GM12801 (cell line): ENCODE measurements around the gene SIRPA.

Experiments used
- CTCF ChIP-seq: IDR thresholded peaks from one replicate; pipeline ENCODE4 v1.5.1; 2011; ENCODE audit warnings: control low read depth; ENCODE audit not compliant: insufficient read length; ENCODE audit errors: extremely low read depth

The SIRPA gene

DNA sequence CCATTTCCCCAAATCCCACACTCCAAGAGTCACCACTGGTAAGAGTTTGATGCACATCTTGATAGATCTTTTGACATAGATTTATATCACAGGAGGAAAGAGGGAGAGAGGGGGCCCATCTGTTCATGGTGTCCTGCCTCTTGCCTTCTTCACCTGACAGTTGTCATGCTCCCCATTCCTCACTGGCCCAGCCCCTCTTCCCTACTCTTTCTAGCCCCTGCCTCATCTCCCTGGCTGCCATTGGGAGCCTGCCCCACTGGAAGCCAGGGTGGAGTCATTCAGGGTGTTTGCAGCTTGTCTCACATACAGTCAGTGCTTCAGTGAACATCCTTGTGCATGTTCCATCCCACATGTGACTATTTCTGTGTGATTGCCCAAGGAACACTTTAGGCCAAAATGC is 27.6 kb downstream of the SIRPA start:
- no peak for TF ChIP-seq CTCF

DNA sequence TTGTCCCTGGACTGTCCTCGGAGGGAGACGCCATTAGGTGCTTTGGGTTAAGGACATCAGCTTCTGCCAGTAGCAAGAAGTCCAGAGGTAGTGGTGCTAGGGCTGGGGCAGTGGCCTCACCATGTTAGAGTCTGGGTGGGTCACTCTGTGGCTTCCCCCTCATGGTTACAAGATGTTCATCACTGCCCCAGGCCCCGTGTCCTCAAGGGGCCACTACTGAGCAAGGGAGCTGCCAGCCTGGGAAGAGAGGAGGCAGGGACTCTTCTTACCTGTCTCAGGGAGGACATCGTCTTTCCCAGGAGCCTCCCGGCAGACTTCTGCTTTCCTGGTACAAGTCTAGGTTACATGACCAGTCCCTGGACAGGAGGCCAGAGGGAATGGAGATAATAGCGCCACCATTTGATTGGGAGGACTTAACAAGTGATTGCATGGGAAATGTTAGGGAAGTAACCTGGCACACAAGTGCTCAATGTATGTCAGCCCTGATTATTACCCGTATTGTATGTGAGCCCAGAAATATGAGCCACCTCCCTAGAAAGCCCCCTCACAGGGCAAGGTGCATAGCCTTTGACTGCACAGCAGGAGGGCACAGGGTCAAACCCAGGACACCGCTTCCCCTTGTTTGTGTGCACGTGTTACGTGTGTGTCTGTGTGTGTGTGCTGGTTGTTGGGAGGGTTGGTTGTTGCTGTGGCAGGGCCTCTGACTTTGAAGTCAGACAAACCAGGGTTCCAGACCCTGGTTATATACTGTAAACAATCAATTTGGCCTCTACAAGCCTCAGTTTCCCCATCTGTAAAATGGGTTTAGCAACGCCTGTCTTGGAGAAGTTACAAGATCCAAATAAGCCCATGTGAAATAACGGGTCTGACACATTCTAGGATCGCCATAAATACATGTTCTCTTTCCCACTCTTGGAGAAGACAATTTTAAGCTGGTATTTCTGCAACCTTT is 30.0 kb downstream of the SIRPA start:
- TF ChIP-seq CTCF = no peak

- TF ChIP-seq CTCF = no peak
Observed at GRCh38 chr20:1926237-1926636, 31.0 kb downstream of the SIRPA start.

DNA sequence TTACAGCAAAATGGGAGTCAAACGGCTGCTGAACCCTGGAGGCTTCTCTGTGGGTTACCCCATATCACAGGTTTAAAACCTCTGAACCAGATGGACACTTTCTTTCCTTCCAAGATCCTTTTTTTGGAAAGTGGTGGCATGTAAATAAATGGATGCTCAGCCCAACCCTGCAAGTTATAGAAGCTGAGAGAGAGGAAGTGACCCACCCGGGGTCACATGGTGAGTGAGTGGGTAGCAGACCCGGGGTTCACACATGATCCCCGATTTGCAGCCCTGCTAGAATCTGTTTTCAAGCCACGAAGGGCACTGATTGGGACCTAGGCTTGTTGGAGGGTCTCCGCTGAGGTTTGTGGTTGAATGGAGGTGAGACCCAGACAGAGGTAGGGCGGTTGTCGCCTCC is 32.0 kb downstream of the SIRPA start:
- no peak for TF ChIP-seq CTCF

DNA sequence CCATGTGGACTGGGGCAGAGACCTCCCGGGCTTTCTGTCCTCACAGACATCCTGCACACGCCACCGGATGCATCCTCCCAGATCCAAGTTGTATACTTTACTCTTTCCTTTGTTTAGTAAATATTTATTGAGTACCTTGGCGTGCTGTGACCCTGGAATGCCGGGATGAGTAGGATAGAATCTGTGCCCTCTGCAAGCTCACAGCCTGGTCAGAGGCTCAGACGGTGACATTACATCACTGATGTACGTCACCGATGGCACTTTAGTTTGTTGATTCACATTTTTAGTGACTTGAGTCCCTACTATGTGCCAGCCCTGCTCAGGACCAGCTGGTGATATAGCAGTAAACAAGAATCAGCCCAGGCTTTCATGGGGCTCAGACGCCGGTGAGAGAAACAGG is 32.9 kb downstream of the SIRPA start:
- no peak for TF ChIP-seq CTCF

- no peak for TF ChIP-seq CTCF
Observed at GRCh38 chr20:1928782-1929181, 33.6 kb downstream of the SIRPA start.

DNA sequence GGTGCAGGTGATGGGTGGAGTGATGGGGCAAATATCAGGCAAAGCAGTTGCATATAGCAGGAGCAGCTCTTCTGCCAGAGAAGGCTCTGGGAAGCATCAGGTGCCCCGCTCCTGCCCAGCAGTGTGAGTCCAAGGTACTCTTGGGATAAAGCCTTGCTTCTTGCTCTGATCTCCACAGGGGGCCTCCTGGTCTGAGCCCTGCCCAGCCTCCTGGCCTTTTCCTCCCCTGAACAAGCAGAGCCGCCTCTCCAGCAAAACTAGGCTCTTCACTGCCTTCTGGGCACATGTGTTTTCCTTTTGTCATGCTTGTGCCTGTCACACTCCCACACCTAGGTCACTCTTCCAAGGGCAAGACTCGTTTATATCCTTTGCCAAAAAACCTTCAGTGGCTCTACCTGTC is 34.3 kb downstream of the SIRPA start:
- TF ChIP-seq CTCF = no peak
